Measurements from ENCODE around the gene ACTL9. TPM values are rescaled to one million over a fixed set of nuclear protein-coding genes. Genes with fewer than 3 reads are reported as not detected.
"Not testable (repeated sequence)": the region's sequence is repeated elsewhere in the genome, so short reads cannot be mapped to it uniquely, and the experiment has no call there.

The ACTL9 gene, protein sequence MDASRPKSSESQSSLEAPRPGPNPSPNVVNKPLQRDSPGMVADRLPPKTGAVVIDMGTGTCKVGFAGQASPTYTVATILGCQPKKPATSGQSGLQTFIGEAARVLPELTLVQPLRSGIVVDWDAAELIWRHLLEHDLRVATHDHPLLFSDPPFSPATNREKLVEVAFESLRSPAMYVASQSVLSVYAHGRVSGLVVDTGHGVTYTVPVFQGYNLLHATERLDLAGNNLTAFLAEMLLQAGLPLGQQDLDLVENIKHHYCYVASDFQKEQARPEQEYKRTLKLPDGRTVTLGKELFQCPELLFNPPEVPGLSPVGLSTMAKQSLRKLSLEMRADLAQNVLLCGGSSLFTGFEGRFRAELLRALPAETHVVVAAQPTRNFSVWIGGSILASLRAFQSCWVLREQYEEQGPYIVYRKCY
- not detected in 2 replicates for total RNA-seq

DNA sequence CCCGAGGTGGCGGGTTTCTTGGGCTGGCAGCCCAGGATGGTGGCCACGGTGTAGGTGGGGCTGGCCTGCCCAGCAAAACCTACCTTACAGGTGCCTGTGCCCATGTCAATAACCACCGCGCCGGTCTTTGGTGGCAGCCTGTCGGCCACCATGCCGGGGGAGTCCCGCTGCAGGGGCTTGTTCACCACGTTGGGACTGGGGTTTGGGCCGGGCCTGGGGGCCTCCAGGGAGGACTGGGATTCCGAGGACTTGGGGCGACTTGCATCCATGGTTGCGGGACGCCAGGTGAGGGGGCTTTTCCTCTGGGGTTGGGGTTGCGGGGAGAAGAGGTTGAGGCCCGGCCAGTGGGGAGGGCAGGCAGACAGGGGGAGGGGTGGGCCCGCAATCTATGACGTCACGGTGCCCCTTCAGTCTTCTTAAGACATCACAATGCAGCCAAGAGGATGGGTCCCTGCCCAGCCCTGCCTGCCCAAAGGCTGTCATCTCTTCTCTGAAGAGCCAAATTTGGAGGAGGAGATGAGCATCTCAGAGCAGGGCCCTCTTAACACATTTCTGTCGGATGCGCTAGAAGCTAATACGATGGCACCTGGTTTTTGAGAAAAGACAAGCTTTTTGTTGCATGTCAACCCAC is at the start of gene ACTL9:
TSS of gene ACTL9 (minus strand) at position 363 of the 631 bp plus-strand sequence. CDS start at position 269, 94 bp downstream.
- DNase-seq (ENCODE audit: low read depth): no peak
- TF ChIP-seq, protein P1, sequence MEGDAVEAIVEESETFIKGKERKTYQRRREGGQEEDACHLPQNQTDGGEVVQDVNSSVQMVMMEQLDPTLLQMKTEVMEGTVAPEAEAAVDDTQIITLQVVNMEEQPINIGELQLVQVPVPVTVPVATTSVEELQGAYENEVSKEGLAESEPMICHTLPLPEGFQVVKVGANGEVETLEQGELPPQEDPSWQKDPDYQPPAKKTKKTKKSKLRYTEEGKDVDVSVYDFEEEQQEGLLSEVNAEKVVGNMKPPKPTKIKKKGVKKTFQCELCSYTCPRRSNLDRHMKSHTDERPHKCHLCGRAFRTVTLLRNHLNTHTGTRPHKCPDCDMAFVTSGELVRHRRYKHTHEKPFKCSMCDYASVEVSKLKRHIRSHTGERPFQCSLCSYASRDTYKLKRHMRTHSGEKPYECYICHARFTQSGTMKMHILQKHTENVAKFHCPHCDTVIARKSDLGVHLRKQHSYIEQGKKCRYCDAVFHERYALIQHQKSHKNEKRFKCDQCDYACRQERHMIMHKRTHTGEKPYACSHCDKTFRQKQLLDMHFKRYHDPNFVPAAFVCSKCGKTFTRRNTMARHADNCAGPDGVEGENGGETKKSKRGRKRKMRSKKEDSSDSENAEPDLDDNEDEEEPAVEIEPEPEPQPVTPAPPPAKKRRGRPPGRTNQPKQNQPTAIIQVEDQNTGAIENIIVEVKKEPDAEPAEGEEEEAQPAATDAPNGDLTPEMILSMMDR (IDR thresholded peaks at IDR 0.05; ENCODE audit: insufficient read depth, low read length, poor library complexity, severe bottlenecking): no peak
- no peaks in the 10 kb centered on the region for H3K36me3 ChIP-seq (ENCODE audit: control insufficient read depth, insufficient read depth, low read length)
- H3K4me3 ChIP-seq (ENCODE audit: low read depth, low read length): no peak within 1 kb of the TSS
- H3K27me3 ChIP-seq (ENCODE audit: control insufficient read depth, insufficient read depth, low read length): no peaks in the 10 kb centered on the region

DNA sequence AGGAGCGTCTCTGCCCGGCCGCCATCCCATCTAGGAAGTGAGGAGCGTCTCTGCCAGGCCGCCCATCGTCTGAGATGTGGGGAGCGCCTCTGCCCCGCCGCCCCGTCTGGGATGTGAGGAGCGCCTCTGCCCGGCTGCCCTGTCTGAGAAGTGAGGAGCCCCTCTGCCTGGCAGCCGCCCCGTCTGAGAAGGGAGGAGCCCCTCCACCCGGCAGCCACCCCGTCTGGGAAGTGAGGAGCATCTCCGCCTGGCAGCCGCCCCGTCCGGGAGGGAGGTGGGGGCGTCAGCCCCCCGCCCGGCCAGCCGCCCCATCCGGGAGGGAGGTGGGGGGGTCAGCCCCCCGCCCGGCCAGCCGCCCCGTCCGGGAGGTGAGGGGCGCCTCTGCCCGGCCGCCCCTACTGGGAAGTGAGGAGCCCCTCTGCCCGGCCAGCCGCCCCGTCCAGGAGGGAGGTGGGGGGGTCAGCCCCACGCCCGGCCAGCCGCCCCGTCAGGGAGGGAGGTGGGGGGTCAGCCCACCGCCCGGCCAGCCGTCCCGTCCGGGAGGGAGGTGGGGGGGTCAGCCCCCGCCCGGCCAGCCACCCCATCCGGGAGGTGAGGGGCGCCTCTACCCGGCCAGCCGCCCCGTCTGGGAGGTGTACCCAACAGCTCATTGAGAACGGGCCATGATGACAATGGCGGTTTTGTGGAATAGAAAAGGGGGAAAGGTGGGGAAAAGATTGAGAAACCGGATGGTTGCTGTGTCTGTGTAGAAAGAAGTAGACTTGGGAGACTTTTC is 40.9 kb upstream of the ACTL9 start:
- not testable (repeated sequence) for DNase-seq (ENCODE audit: low read depth); H3K27me3 ChIP-seq (ENCODE audit: control insufficient read depth, insufficient read depth, low read length); H3K4me3 ChIP-seq (ENCODE audit: low read depth, low read length); H3K36me3 ChIP-seq (ENCODE audit: control insufficient read depth, insufficient read depth, low read length)

DNA sequence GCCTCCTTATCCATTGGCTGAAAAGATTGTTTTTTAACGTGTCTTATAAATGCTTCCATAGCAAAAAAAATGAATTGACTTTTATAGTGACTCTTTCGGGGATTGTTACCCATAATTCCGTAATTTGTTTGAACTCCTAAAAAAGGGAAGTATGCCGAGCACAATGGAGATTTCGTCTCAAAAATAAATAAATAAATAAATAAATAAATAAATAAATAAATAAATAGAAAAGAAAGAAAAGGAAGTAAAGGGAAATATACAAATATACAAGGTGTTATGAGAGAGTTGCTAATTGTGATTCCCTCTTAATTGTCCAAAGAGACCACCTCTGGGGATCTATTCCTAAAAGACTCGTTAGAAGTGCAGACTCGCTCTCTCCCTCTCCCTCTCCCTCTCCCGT is 39.8 kb upstream of the ACTL9 start:
- TF ChIP-seq, protein P1 (IDR thresholded peaks at IDR 0.05; ENCODE audit: insufficient read depth, low read length, poor library complexity, severe bottlenecking): no peak
- H3K27me3 ChIP-seq (ENCODE audit: control insufficient read depth, insufficient read depth, low read length): no peaks in the 10 kb centered on the region
- DNase-seq (ENCODE audit: low read depth): no peak
- H3K4me3 ChIP-seq (ENCODE audit: low read depth, low read length): no peak overlapping the region
- no peaks in the 10 kb centered on the region for H3K36me3 ChIP-seq (ENCODE audit: control insufficient read depth, insufficient read depth, low read length)

DNA sequence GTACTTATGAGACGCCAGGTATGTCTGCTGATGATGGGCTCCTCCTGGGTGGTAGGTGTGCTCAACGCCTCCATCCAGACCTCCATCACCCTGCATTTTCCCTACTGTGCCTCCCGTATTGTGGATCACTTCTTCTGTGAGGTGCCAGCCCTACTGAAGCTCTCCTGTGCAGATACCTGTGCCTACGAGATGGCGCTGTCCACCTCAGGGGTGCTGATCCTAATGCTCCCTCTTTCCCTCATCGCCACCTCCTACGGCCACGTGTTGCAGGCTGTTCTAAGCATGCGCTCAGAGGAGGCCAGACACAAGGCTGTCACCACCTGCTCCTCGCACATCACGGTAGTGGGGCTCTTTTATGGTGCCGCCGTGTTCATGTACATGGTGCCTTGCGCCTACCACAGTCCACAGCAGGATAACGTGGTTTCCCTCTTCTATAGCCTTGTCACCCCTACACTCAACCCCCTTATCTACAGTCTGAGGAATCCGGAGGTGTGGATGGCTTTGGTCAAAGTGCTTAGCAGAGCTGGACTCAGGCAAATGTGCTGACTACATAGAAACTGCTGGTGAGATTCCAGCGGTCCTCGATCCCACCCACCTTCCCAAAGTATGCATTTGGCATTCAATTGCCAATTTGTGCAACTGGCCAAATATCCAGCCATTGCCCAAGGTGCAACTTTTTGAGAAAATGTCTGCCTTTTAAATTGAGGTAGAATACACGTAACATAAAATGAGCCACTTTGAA is 33.0 kb upstream of the ACTL9 start:
- TF ChIP-seq, protein P1 (IDR thresholded peaks at IDR 0.05; ENCODE audit: insufficient read depth, low read length, poor library complexity, severe bottlenecking): no peak
- H3K4me3 ChIP-seq (ENCODE audit: low read depth, low read length): no peak overlapping the region
- H3K27me3 ChIP-seq (ENCODE audit: control insufficient read depth, insufficient read depth, low read length): no peaks in the 10 kb centered on the region
- no peaks in the 10 kb centered on the region for H3K36me3 ChIP-seq (ENCODE audit: control insufficient read depth, insufficient read depth, low read length)
- DNase-seq (ENCODE audit: low read depth): no peak

DNA sequence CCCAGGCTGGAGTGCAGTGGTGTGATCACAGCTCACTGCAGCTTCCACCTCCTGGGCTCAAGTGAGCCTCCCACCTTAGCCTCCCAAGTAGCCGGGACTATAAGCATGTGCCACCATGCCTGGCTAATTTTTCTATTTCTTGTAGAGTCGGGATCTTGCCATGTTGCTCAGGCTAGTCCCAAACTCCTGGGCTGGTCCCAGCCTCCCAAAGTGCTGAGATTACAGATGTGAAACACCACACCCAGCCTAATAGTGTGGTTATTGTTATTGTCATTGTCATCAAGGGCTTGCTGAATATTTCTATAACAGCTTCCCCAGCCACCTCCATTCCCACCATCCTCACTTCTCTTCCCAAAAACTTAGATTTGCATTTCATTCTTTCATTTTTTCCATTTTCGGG is 25.7 kb upstream of the ACTL9 start:
- DNase-seq (ENCODE audit: low read depth): no peak
- Histone ChIP-seq H3K4me3 (ENCODE audit: low read depth, low read length) (no peak overlapping the region), H3K36me3 (ENCODE audit: control insufficient read depth, insufficient read depth, low read length) (no peaks in the 10 kb centered on the region), H3K27me3 (ENCODE audit: control insufficient read depth, insufficient read depth, low read length) (no peaks in the 10 kb centered on the region)
- TF ChIP-seq, protein P1 (IDR thresholded peaks at IDR 0.05; ENCODE audit: insufficient read depth, low read length, poor library complexity, severe bottlenecking): no peak

Measured in kidney epithelial cell (primary cell).